CD14-positive monocyte (primary cell): ENCODE measurements around the gene ABTB2. TPM values are rescaled to one million over a fixed set of nuclear protein-coding genes. Genes with fewer than 3 reads are reported as not detected.

ENCODE experiments used
- DNase-seq, 3 donors: peaks; one replicate each; pipeline ENCODE4 v3.0.0-alpha.2; 2011 to 2022
- H2AFZ ChIP-seq: 2 replicates; pipeline ENCODE4 v1.6.0; 2012; ENCODE audit warnings: mild to moderate bottlenecking, low read depth, low read length, inconsistent platforms; ENCODE audit not compliant: insufficient read depth, poor library complexity, severe bottlenecking
- H3K27ac ChIP-seq, 2 donors: 1 replicate in 1 of 2; 2 replicates in 1 of 2; pipeline ENCODE4 v1.5.1; 2012 to 2013; ENCODE audit warnings: low read length in 2 of 2, control low read depth in 1 of 2, inconsistent platforms in 1 of 2, low read depth in 1 of 2, mild to moderate bottlenecking in 1 of 2
- H3K27me3 ChIP-seq, 2 donors: one replicate each; pipeline versions ENCODE4 v1.6.0 to v1.6.1; 2011 to 2013; ENCODE audit warnings: low read length in 2 of 2; ENCODE audit not compliant: control insufficient read depth in 2 of 2, insufficient read depth in 2 of 2
- H3K36me3 ChIP-seq, 2 donors: replicated peaks in 1 of 2; 1 replicate in 1 of 2; 2 replicates in 1 of 2; pipeline versions ENCODE4 v1.5.1 to v1.6.1; 2012 to 2013; ENCODE audit warnings: low read length in 2 of 2, control low read depth in 1 of 2, inconsistent platforms in 1 of 2, mild to moderate bottlenecking in 1 of 2; ENCODE audit not compliant: insufficient read depth in 2 of 2, control insufficient read depth in 1 of 2
- H3K4me1 ChIP-seq, 2 donors: 1 replicate in 1 of 2; 2 replicates in 1 of 2; pipeline versions ENCODE4 v1.5.1 to v1.6.1; 2012 to 2013; ENCODE audit warnings: low read length in 2 of 2, control low read depth in 1 of 2, inconsistent platforms in 1 of 2, mild to moderate bottlenecking in 1 of 2, moderate library complexity in 1 of 2; ENCODE audit not compliant: insufficient read depth in 2 of 2, control insufficient read depth in 1 of 2
- H3K4me2 ChIP-seq: replicated peaks from 2 replicates; pipeline ENCODE3; 2012; ENCODE audit warnings: low read length, moderate library complexity, mild to moderate bottlenecking; ENCODE audit not compliant: poor library complexity, severe bottlenecking; ENCODE audit errors: extremely low read depth
- H3K4me3 ChIP-seq, 3 experiments: fragments of 200-600 bp in 1 of 3; sonication (generic) in 1 of 3; replicated peaks in 1 of 3; 1 replicate in 2 of 3; 2 replicates in 1 of 3; pipeline ENCODE4 v1.5.1; 2011 to 2013; ENCODE audit warnings: low read length in 3 of 3, mild to moderate bottlenecking in 3 of 3, control low read depth in 2 of 3, low read depth in 2 of 3, inconsistent platforms in 1 of 3, moderate library complexity in 1 of 3
- H3K79me2 ChIP-seq: 2 replicates; pipeline ENCODE4 v1.6.0; 2012; ENCODE audit warnings: mild to moderate bottlenecking, control low read depth, inconsistent platforms, low read length, moderate library complexity; ENCODE audit not compliant: insufficient read depth
- H3K9ac ChIP-seq: 2 replicates; pipeline ENCODE4 v1.6.0; 2017; ENCODE audit warnings: low read length, mild to moderate bottlenecking; ENCODE audit not compliant: insufficient read depth, poor library complexity, severe bottlenecking
- H3K9me3 ChIP-seq, 2 donors: replicated peaks in 1 of 2; 1 replicate in 1 of 2; 2 replicates in 1 of 2; pipeline versions ENCODE4 v1.5.1 to v1.6.1; 2012 to 2013; ENCODE audit warnings: low read length in 2 of 2, control low read depth in 1 of 2; ENCODE audit not compliant: control insufficient read depth in 1 of 2, insufficient read depth in 1 of 2
- H4K20me1 ChIP-seq: 2 replicates; pipeline ENCODE4 v1.6.0; 2012; ENCODE audit warnings: mild to moderate bottlenecking, low read length, control low read depth, moderate library complexity; ENCODE audit not compliant: insufficient read depth
- H3K27ac Mint-ChIP-seq, 7 donors: one replicate each; pipeline ENCODE4 v1.8.0; 2020; ENCODE audit warnings: mild to moderate bottlenecking in 7 of 7, mixed read lengths in 7 of 7, moderate library complexity in 6 of 7, inconsistent platforms in 2 of 7
- H3K27me3 Mint-ChIP-seq, 3 donors: one replicate each; pipeline ENCODE4 v1.8.0; 2021 to 2022; ENCODE audit warnings: low read depth in 3 of 3, mild to moderate bottlenecking in 3 of 3, mixed read lengths in 3 of 3, moderate library complexity in 3 of 3, inconsistent platforms in 1 of 3
- H3K36me3 Mint-ChIP-seq, 2 donors: one replicate each; pipeline ENCODE4 v1.8.0; 2020; ENCODE audit warnings: mixed read lengths in 2 of 2, inconsistent platforms in 1 of 2, mild to moderate bottlenecking in 1 of 2
- H3K4me1 Mint-ChIP-seq: one replicate; pipeline ENCODE4 v1.8.0; 2020; ENCODE audit warnings: mild to moderate bottlenecking, mixed read lengths
- H3K4me3 Mint-ChIP-seq, 2 donors: one replicate each; pipeline ENCODE4 v1.8.0; 2020; ENCODE audit warnings: mild to moderate bottlenecking in 2 of 2, mixed read lengths in 2 of 2, moderate library complexity in 1 of 2
- H3K9me3 Mint-ChIP-seq, 7 donors: one replicate each; pipeline ENCODE4 v1.8.0; 2020 to 2022; ENCODE audit warnings: mixed read lengths in 7 of 7, mild to moderate bottlenecking in 6 of 7, moderate library complexity in 6 of 7, inconsistent platforms in 2 of 7
- CTCF ChIP-seq: fragments of 200-600 bp; IDR thresholded peaks from one replicate; pipeline ENCODE4 v1.8.0; 2022; ENCODE audit warnings: antibody characterized with exemption, mild to moderate bottlenecking
- WGBS: methylation state at CpG from one replicate; pipeline ENCODE4 v1.1.5; 2013; ENCODE audit warnings: missing lambda C conversion rate; ENCODE audit not compliant: insufficient coverage; 5-methylcytosine and 5-hydroxymethylcytosine counted together
- intact Hi-C, 2 donors: fragments of 100-400 bp; cut with micrococcal nuclease; formaldehyde crosslinking; loops; one replicate each; pipeline versions ENCODE4 v1.15.0 to v1.15.1; 2023
- polyA plus RNA-seq, 3 donors: library from polyadenylated mRNA; depleted of rRNA in 1 of 3; unstranded in 2 of 3; stranded (reverse) in 1 of 3; fragments of 300-500 nt in 2 of 3; fragments of >200 nt in 1 of 3; fragmentation: Illumina TruSeq in 2 of 3; gene quantifications; 1 replicate in 2 of 3; 2 replicates in 1 of 3; pipeline ENCODE4 v1.2.3, GENCODE V29; 2012 to 2021

Gene ABTB2
- polyA plus RNA-seq, 3 donors, result 0.25 to 1.7 (median 0.26) TPM

- Histone ChIP-seq H3K79me2 (no peaks in the 10 kb centered on the region), H3K9ac (no peak overlapping the region), H3K4me3 (no peak overlapping the region), H2AFZ (no peak overlapping the region), H3K27ac (peak overlapping the region in 1 of 2 donors; percentile 34), H3K9me3 (no peaks in the 10 kb centered on the region), H3K36me3 (peaks cover 84 to 98% of the 10 kb centered on the region in 2 donors), H3K4me2 (no peak overlapping the region), H4K20me1 (no peaks in the 10 kb centered on the region), H3K4me1 (no peaks in the 10 kb centered on the region), H3K27me3 (no peaks in the 10 kb centered on the region)
- no peak for DNase-seq
- H3K4me3 Mint-ChIP-seq, result no peak overlapping the region
- TF ChIP-seq CTCF, result no peak
- 100% methylated on average over 2 of the region's 12 CpGs for WGBS
- H3K27ac Mint-ChIP-seq, result peak overlapping the region in 2 of 7 donors; percentile 75 to 81
- peaks cover 3% of the 10 kb centered on the region for H3K4me1 Mint-ChIP-seq
- peaks cover 81 to 95% of the 10 kb centered on the region in 2 donors for H3K36me3 Mint-ChIP-seq
- H3K9me3 Mint-ChIP-seq, result no peaks in the 10 kb centered on the region
- peaks cover 0 to 2% (median 2%) of the 10 kb centered on the region in 3 donors for H3K27me3 Mint-ChIP-seq
- intact Hi-C loops, result no loop called here
These were observed 230.6 kb downstream of the ABTB2 start for GRCh38 chr11:34126959-34127848.

- Histone ChIP-seq H3K4me1 (no peaks in the 10 kb centered on the region), H3K27ac (no peak overlapping the region), H2AFZ (no peak overlapping the region), H3K27me3 (no peaks in the 10 kb centered on the region), H3K4me2 (no peak overlapping the region), H4K20me1 (no peaks in the 10 kb centered on the region), H3K4me3 (no peak overlapping the region), H3K79me2 (no peaks in the 10 kb centered on the region), H3K9ac (no peak overlapping the region), H3K36me3 (peaks cover 80 to 96% of the 10 kb centered on the region in 2 donors), H3K9me3 (no peaks in the 10 kb centered on the region)
- Mint-ChIP-seq H3K27me3 (peaks cover 0 to 3% (median 2%) of the 10 kb centered on the region in 3 donors), H3K9me3 (no peaks in the 10 kb centered on the region), H3K4me3 (no peak overlapping the region), H3K36me3 (peaks cover 79 to 93% of the 10 kb centered on the region in 2 donors), H3K4me1 (peaks cover 3% of the 10 kb centered on the region), H3K27ac (peak overlapping the region in 1 of 7 donors; percentile 25)
- no peak for TF ChIP-seq CTCF
- no peak for DNase-seq
- whole genome bisulfite sequencing, result 100% methylated on average over 1 of the region's 4 CpGs
- intact Hi-C loops, result no loop called here
These were observed 232.7 kb downstream of the ABTB2 start for GRCh38 chr11:34124885-34125668.
